HepG2 (cell line): ENCODE measurements around the gene TBX10. TPM values are rescaled to one million over a fixed set of nuclear protein-coding genes. Genes with fewer than 3 reads are reported as not detected.

Experiments
- ATF7 ChIP-seq, 2 experiments: fragments of 450-650 bp in 1 of 2; sonication (generic) in 1 of 2; formaldehyde crosslinking in 1 of 2; IDR thresholded peaks; 2 replicates each; pipeline versions ENCODE4 v1.4.0 to v1.6.1; 2016 to 2020; ENCODE audit warnings: antibody characterized with exemption in 1 of 2, mild to moderate bottlenecking in 1 of 2, missing genetic modification reagents in 1 of 2
- BCL3 ChIP-seq: sonication (generic); formaldehyde crosslinking; IDR thresholded peaks from 2 replicates; pipeline ENCODE4 v1.5.1; 2020; ENCODE audit warnings: mild to moderate bottlenecking, missing genetic modification reagents, moderate library complexity
- CREB3 ChIP-seq: sonication (generic); formaldehyde crosslinking; IDR thresholded peaks from 2 replicates; pipeline ENCODE4 v1.5.0; 2020; ENCODE audit warnings: missing genetic modification reagents
- FIP1L1 ChIP-seq: fragments of 200-400 bp; formaldehyde crosslinking; IDR thresholded peaks from 2 replicates; pipeline ENCODE4 v1.6.1; 2018; ENCODE audit warnings: low read depth, mild to moderate bottlenecking, low read length, moderate library complexity, borderline replicate concordance; ENCODE audit not compliant: insufficient read depth
- HDAC6 ChIP-seq: fragments of 200-600 bp; sonication (generic); IDR thresholded peaks from 2 replicates; pipeline ENCODE4 v1.7.0; 2017; ENCODE audit warnings: mild to moderate bottlenecking, antibody characterized with exemption, low read length, low read depth
- HNRNPK ChIP-seq: fragments of 200-400 bp; formaldehyde crosslinking; IDR thresholded peaks from 2 replicates; pipeline ENCODE4 v1.6.1; 2018; ENCODE audit warnings: low read length, low read depth, moderate library complexity, mild to moderate bottlenecking; ENCODE audit not compliant: poor library complexity, severe bottlenecking
- NFE2 ChIP-seq: sonication (generic); formaldehyde crosslinking; IDR thresholded peaks from 2 replicates; pipeline ENCODE4 v1.4.0; 2020; ENCODE audit warnings: missing genetic modification reagents
- RAD51 ChIP-seq: fragments of 450-650 bp; IDR thresholded peaks from 2 replicates; pipeline ENCODE4 v1.6.1; 2016; ENCODE audit warnings: borderline replicate concordance
- RCOR2 ChIP-seq: IDR thresholded peaks from 2 replicates; pipeline ENCODE4 v1.6.1; 2016; ENCODE audit warnings: missing biosample characterization, missing genetic modification reagents
- SIX1 ChIP-seq: sonication (generic); formaldehyde crosslinking; IDR thresholded peaks from 2 replicates; pipeline ENCODE4 v1.4.0; 2020; ENCODE audit warnings: missing genetic modification reagents, borderline replicate concordance
- ZBTB10 ChIP-seq: sonication (generic); formaldehyde crosslinking; IDR thresholded peaks from 2 replicates; pipeline ENCODE4 v1.4.0; 2020; ENCODE audit warnings: missing genetic modification reagents, borderline replicate concordance
- ZNF460 ChIP-seq: sonication (generic); formaldehyde crosslinking; IDR thresholded peaks from 2 replicates; pipeline ENCODE4 v1.5.1; 2020; ENCODE audit warnings: missing genetic modification reagents, mild to moderate bottlenecking, borderline replicate concordance
- ZNF552 ChIP-seq: sonication (generic); formaldehyde crosslinking; IDR thresholded peaks from 2 replicates; pipeline ENCODE4 v1.9.0; 2022; ENCODE audit warnings: missing genetic modification reagents, mild to moderate bottlenecking, borderline replicate concordance
- ZNF569 ChIP-seq: sonication (generic); formaldehyde crosslinking; IDR thresholded peaks from 2 replicates; pipeline ENCODE4 v1.5.0; 2020; ENCODE audit warnings: mild to moderate bottlenecking, missing genetic modification reagents, moderate library complexity, borderline replicate concordance
- ZNF570 ChIP-seq: sonication (generic); formaldehyde crosslinking; IDR thresholded peaks from 2 replicates; pipeline ENCODE4 v1.4.0; 2020; ENCODE audit warnings: mild to moderate bottlenecking, missing genetic modification reagents, borderline replicate concordance
- ZNF687 ChIP-seq: sonication (generic); formaldehyde crosslinking; IDR thresholded peaks from 2 replicates; pipeline ENCODE4 v1.5.1; 2020; ENCODE audit warnings: mild to moderate bottlenecking, missing genetic modification reagents, moderate library complexity
- ZNF7 ChIP-seq: IDR thresholded peaks from 2 replicates; pipeline ENCODE4 v1.6.1; 2016; ENCODE audit warnings: missing biosample characterization, missing genetic modification reagents
- ZNF75D ChIP-seq: sonication (generic); formaldehyde crosslinking; IDR thresholded peaks from 2 replicates; pipeline ENCODE4 v1.8.1; 2023; ENCODE audit warnings: missing genetic modification reagents, mild to moderate bottlenecking, borderline replicate concordance
- ZSCAN25 ChIP-seq: sonication (generic); formaldehyde crosslinking; IDR thresholded peaks from 2 replicates; pipeline ENCODE4 v1.8.0; 2022; ENCODE audit warnings: mild to moderate bottlenecking, missing genetic modification reagents
- polyA plus RNA-seq, 8 experiments: library from polyadenylated mRNA; depleted of rRNA in 3 of 8; stranded (reverse) in 7 of 8; unstranded in 1 of 8; fragments of >200 nt; fragmentation: Illumina TruSeq in 4 of 8; extraction: Trizol in 4 of 8; gene quantifications; 2 replicates each; pipeline versions ENCODE4 v1.2.1 to v1.2.3, GENCODE V29; 2011 to 2016; ENCODE audit warnings: low read depth in 4 of 8, missing spikeins in 1 of 8, mixed read lengths in 1 of 8; ENCODE audit not compliant: insufficient read depth in 1 of 8
- total RNA-seq, 5 experiments: library from RNA; depleted of rRNA; stranded (reverse); fragments of >200 nt; fragmentation: Illumina TruSeq; extraction: Trizol; gene quantifications; 2 replicates each; pipeline ENCODE4 v1.2.3, GENCODE V29; 2016; ENCODE audit warnings: low read depth in 1 of 5

Gene TBX10
- total and polyA plus RNA-seq, 2 of the 13 experiments (the other 11 are each of a cell fraction or from before 2014, with no cell fraction given) = 0.27 to 1.7 TPM

GRCh38 chr11:67606492-67607295 is 32.9 kb downstream of the TBX10 start, which contains the start of gene NDUFV1 (continued):
- TF ChIP-seq ZNF460 (CRISPR knock-in tag) = no peak
- TF ChIP-seq ZNF552 (CRISPR knock-in tag) = no peak
- TF ChIP-seq ZNF7 = no peak
- TF ChIP-seq BCL3 (CRISPR knock-in tag) = 0 out of 2 replicates have a peak, but pooled peaks have one; percentile 26
- TF ChIP-seq ATF7 (IDR thresholded peaks at IDR 0.05) = peak; percentile 25; the same call in 1 of the 2 replicates
- 0 out of 2 replicates have a peak, but pooled peaks have one; percentile 48 for TF ChIP-seq ATF7 (CRISPR knock-in tag; IDR thresholded peaks at IDR 0.05)
- TF ChIP-seq ZBTB10 = no peak
- no peak for TF ChIP-seq SIX1
- no peak for TF ChIP-seq ZNF569 (CRISPR knock-in tag)
- no peak; the same call in 1 of the 2 replicates for TF ChIP-seq CREB3 (CRISPR knock-in tag)
- TF ChIP-seq HNRNPK = no peak
- no peak for TF ChIP-seq RCOR2 (CRISPR knock-in tag)
- no peak for TF ChIP-seq NFE2
- peak; percentile 45; the same call in 1 of the 2 replicates for TF ChIP-seq ZSCAN25 (CRISPR knock-in tag)
- no peak for TF ChIP-seq ZNF75D (CRISPR knock-in tag)
- peak; percentile 83 for TF ChIP-seq ZNF687 (CRISPR knock-in tag)
- TF ChIP-seq RAD51 = no peak
- no peak for TF ChIP-seq HDAC6
- no peak for TF ChIP-seq ZNF570 (CRISPR knock-in tag)
- TF ChIP-seq FIP1L1 = no peak
